Psoas muscle (tissue), 8 donors: ENCODE results near the gene ABCF2. TPM values are rescaled to one million over a fixed set of nuclear protein-coding genes. Genes with fewer than 3 reads are reported as not detected.

ENCODE experiments used
- ATAC-seq, 4 donors: fragments of 200-7000 bp; cut with Tn5 transposase; one replicate each; pipeline ENCODE4 v1.9.1; 2020; ENCODE audit warnings: moderate library complexity in 3 of 4, mild to moderate bottlenecking in 2 of 4
- DNase-seq, 2 donors: peaks; one replicate each; pipeline ENCODE4 v3.0.0-alpha.2; 2020
- H3K27ac ChIP-seq: fragments of 200-600 bp; one replicate; pipeline ENCODE4 v1.8.0; 2022
- H3K27me3 ChIP-seq, 3 donors: fragments of 200-600 bp in 1 of 3; one replicate each; pipeline versions ENCODE4 v1.6.1 to v1.8.0; 2013 to 2022; ENCODE audit warnings: low read length in 2 of 3, mild to moderate bottlenecking in 2 of 3, moderate library complexity in 1 of 3; ENCODE audit not compliant: insufficient read depth in 3 of 3
- H3K36me3 ChIP-seq, 2 donors: fragments of 200-600 bp in 1 of 2; one replicate each; pipeline versions ENCODE4 v1.6.1 to v1.8.0; 2013 to 2022; ENCODE audit warnings: low read depth in 1 of 2, mild to moderate bottlenecking in 1 of 2, moderate library complexity in 1 of 2; ENCODE audit not compliant: insufficient read depth in 1 of 2
- H3K4me1 ChIP-seq: fragments of 200-600 bp; one replicate; pipeline ENCODE4 v1.8.0; 2022
- H3K4me3 ChIP-seq: fragments of 200-600 bp; one replicate; pipeline ENCODE4 v1.8.0; 2022; ENCODE audit warnings: mild to moderate bottlenecking
- H3K9me3 ChIP-seq: fragments of 200-600 bp; one replicate; pipeline ENCODE4 v1.8.0; 2022
- WGBS, 3 donors: extraction: QIAGEN DNeasy Blood & Tissue Kit; methylation state at CpG; one replicate each; pipeline versions ENCODE4 v1.1.6 to v1.1.7; 2013; 5-methylcytosine and 5-hydroxymethylcytosine counted together
- intact Hi-C, 2 donors: fragments of 100-400 bp; cut with DNase I; formaldehyde crosslinking; loops; one replicate each; pipeline versions ENCODE4 v1.11.0 to v1.14.2; 2022
- polyA plus RNA-seq, 3 donors: library from polyadenylated mRNA; stranded (reverse); fragments of 200-250 nt; gene quantifications; one replicate each; pipeline ENCODE4 v1.2.3, GENCODE V29; 2013
- total RNA-seq, 4 donors: library from RNA; stranded (reverse); fragmentation: NEBNext Ultra II Directional in 2 of 4; extraction: Animal tissue kit (Norgen Biotek cat#: 25700) in 2 of 4; gene quantifications; one replicate each; pipeline versions ENCODE4 v1.2.1 to v1.2.4, GENCODE V29; 2021 to 2023
- TF ChIP-seq, protein P1 (sequence below): fragments of 200-600 bp; IDR thresholded peaks from one replicate; pipeline ENCODE4 v1.8.0; 2022; ENCODE audit warnings: antibody characterized with exemption
- donor health status: healthy with polysubstance abuse.
- donor health status: DM: no; HTN: no; CAD: no; lungs with moderate emphysema.
- donor health status: Bipolar disorder and iron deficiency.
- donor health status: healthy.
- donor health status: DM: yes; HTN: yes; CAD: no.
- donor health status: DM: no; HTN: no; CAD: no.
- donor health status: DM: no; HTN: no; CAD: no.
- donor health status: DM: yes; HTN: yes; CAD: no.

The ABCF2 gene
- total and polyA plus RNA-seq, 7 donors = 35.7 to 94.0 (median 66.0) TPM

DNA sequence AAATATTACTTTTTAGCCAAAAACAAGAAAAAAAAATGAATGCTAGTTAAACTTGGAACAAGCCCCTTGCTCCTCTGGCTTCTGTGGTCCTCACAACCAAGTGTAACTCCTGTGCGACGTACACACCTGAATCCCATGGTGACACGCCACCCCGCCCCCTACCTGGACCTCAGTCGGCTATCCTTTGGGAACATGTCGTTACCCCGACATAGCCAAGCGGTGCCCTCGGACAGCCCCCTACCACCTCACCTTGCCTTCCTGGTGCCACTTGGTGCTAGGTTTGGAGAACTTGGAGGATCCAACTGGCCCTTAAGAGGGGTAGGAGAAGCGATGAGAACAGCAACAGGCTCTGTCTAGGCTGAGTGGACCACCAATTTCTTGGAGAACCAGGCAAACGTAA lies 33.5 kb upstream of the ABCF2 start:
- no peak for ATAC-seq
- TF ChIP-seq, protein P1, sequence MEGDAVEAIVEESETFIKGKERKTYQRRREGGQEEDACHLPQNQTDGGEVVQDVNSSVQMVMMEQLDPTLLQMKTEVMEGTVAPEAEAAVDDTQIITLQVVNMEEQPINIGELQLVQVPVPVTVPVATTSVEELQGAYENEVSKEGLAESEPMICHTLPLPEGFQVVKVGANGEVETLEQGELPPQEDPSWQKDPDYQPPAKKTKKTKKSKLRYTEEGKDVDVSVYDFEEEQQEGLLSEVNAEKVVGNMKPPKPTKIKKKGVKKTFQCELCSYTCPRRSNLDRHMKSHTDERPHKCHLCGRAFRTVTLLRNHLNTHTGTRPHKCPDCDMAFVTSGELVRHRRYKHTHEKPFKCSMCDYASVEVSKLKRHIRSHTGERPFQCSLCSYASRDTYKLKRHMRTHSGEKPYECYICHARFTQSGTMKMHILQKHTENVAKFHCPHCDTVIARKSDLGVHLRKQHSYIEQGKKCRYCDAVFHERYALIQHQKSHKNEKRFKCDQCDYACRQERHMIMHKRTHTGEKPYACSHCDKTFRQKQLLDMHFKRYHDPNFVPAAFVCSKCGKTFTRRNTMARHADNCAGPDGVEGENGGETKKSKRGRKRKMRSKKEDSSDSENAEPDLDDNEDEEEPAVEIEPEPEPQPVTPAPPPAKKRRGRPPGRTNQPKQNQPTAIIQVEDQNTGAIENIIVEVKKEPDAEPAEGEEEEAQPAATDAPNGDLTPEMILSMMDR = no peak
- intact Hi-C loops = no loop called here
- Histone ChIP-seq H3K9me3 (no peaks in the 10 kb centered on the region), H3K27me3 (peaks cover 0 to 39% (median 9%) of the 10 kb centered on the region in 3 donors), H3K4me1 (no peaks in the 10 kb centered on the region), H3K27ac (no peak overlapping the region), H3K36me3 (no peaks in the 10 kb centered on the region), H3K4me3 (no peak overlapping the region)
- WGBS, 3 donors = 91 to 92% (median 91%) methylated on average over 11 of the region's 11 CpGs
- DNase-seq = peak in 1 of 2 donors; percentile 38

DNA sequence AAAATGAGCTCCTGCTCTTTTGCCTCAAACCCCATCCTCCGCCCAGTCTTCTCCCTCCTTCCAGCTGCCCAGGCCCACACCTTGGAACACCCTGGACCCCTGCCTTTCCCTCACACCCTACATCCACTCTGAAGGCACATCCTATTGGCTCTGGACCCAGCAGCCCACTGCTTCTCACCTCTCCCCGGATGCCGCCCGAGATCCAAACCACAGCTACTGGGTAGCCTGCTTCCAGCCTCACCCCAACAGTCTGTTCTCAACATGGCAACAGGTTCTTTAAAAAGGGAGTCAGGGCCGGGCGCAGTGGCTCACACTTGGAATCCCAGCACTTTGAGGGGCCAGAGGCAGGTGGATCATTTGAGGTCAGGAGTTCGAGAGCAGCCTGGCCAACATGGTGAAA lies 31.0 kb upstream of the ABCF2 start:
- ATAC-seq (no peak), DNase-seq (no peak)
- Histone ChIP-seq H3K4me1 (peaks cover 6% of the 10 kb centered on the region), H3K4me3 (no peak overlapping the region), H3K27ac (no peak overlapping the region), H3K36me3 (no peaks in the 10 kb centered on the region), H3K9me3 (no peaks in the 10 kb centered on the region), H3K27me3 (peaks cover 0 to 31% (median 9%) of the 10 kb centered on the region in 3 donors)
- WGBS, 3 donors = 88 to 97% (median 89%) methylated on average over 7 of the region's 7 CpGs
- TF ChIP-seq, protein P1 = no peak
- intact Hi-C loops = no loop called here

DNA sequence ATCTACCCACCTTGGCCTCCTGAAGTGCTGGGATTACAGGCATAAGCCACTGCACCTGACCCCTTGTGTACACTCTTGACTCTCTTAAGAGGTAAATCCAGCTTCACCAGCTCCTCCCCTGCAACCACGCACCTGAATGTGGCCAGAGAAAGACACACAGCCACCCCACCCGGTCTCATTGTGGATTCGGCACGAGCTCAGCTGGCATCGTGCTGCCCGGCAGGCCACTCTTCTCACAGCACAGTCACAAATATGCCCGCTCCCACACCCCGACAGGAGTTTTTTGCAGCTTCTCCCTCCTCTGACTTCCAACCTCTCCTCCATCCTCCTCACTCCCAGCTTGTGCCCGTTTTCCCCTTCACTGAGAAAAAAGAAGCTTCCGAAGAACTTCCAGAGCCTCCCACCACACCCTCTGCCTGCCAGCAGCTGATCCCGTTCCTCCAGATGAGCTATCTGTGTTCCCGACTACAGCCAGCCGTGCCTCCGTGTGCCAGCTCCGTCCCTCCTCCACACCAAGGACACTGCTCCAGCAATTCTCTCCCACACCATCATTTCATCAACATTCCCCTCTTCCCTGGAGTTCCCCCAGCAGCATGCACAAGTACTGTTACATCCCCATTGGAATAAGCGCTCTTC lies 29.5 kb upstream of the ABCF2 start:
- 24 to 35% (median 25%) methylated on average over 16 of the region's 16 CpGs for WGBS, 3 donors
- H3K36me3 ChIP-seq = no peaks in the 10 kb centered on the region
- H3K27me3 ChIP-seq = peaks cover 0 to 17% (median 9%) of the 10 kb centered on the region in 3 donors
- intact Hi-C loops = no loop called here
- H3K9me3 ChIP-seq = no peaks in the 10 kb centered on the region
- H3K27ac ChIP-seq = no peak overlapping the region
- DNase-seq (no peak), ATAC-seq (no peak)
- peaks cover 11% of the 10 kb centered on the region for H3K4me1 ChIP-seq
- TF ChIP-seq, protein P1 = no peak
- H3K4me3 ChIP-seq = no peak overlapping the region

DNA sequence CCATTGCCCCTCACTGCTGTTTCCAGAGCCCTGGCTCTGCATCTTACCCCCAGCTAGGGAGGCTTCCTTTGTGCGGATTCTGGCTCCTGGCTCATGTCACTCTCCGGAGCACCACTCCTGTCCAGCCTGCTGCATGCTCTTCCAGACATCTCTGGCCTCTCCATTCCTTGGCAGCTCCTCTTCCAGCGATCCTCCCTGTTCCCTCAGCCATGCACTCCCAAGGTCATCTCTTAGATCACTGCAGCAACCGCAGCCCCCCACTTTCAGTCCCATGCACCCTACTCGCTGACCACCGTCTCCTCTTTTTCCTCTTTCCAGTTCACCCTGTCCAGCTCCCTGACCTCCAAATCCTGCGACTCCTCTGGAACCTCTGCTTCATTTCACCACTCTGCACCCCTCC lies 28.4 kb upstream of the ABCF2 start:
- DNase-seq = peak in 1 of 2 donors; percentile 4
- peaks cover 22% of the 10 kb centered on the region for H3K4me1 ChIP-seq
- H3K27ac ChIP-seq = no peak overlapping the region
- TF ChIP-seq, protein P1 = no peak
- no peaks in the 10 kb centered on the region for H3K36me3 ChIP-seq
- H3K27me3 ChIP-seq = peaks cover 0 to 9% (median 6%) of the 10 kb centered on the region in 3 donors
- 69 to 70% (median 70%) methylated on average over 7 of the region's 7 CpGs for WGBS, 3 donors
- intact Hi-C loops = no loop called here
- no peak for ATAC-seq
- no peak overlapping the region for H3K4me3 ChIP-seq
- no peaks in the 10 kb centered on the region for H3K9me3 ChIP-seq

DNA sequence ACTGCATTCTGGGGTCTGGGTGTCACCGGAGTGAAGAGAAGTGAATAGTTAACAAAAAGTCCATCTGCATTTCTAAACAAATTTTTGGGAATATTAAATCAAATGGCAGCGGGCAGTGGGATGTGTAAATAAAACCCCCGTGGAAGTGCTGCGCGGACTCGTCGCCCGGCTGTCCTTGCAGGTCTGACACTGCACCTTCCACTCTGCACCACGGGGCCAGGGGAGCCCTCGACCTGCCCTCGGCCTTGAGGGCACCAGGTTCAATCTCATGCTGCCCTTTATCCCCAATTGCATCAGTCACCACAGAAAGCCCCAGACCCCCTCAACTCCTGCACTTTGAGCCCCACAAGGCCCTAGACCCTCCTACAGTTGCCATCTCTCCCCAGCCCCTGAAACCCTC lies 27.8 kb upstream of the ABCF2 start:
- WGBS, 3 donors = 76 to 88% (median 82%) methylated on average over 11 of the region's 11 CpGs
- H3K4me1 ChIP-seq = peaks cover 26% of the 10 kb centered on the region
- no peaks in the 10 kb centered on the region for H3K36me3 ChIP-seq
- no peaks in the 10 kb centered on the region for H3K9me3 ChIP-seq
- H3K27me3 ChIP-seq = peaks cover 0 to 9% (median 6%) of the 10 kb centered on the region in 3 donors
- intact Hi-C loops = loop anchor here in 1 of 2 donors (5.0 kb wide), 2 partner anchors 47 to 133 kb away; no protein-coding TSS in a partner anchor
- TF ChIP-seq, protein P1 = no peak
- DNase-seq (peak in 1 of 2 donors; percentile 26), ATAC-seq (no peak)
- H3K4me3 ChIP-seq = no peak overlapping the region
- H3K27ac ChIP-seq = no peak overlapping the region
